Parathyroid adenoma (tissue), 2 donors: ENCODE results near the gene TOGARAM1.

Experiments used
- H2AFZ ChIP-seq: fragments of 300-600 bp; sonication (generic); one replicate; pipeline ENCODE4 v1.7.0; 2017; ENCODE audit warnings: antibody characterized with exemption, mild to moderate bottlenecking
- H3K27ac ChIP-seq: fragments of 300-600 bp; sonication (generic); one replicate; pipeline ENCODE4 v1.7.0; 2017
- H3K27me3 ChIP-seq: fragments of 300-600 bp; sonication (generic); one replicate; pipeline ENCODE4 v1.7.0; 2017; ENCODE audit warnings: low read length; ENCODE audit not compliant: control insufficient read depth, insufficient read depth
- H3K36me3 ChIP-seq: fragments of 300-600 bp; sonication (generic); one replicate; pipeline ENCODE4 v1.7.0; 2017; ENCODE audit warnings: low read length; ENCODE audit not compliant: control insufficient read depth, insufficient read depth
- H3K4me1 ChIP-seq: fragments of 300-600 bp; sonication (generic); one replicate; pipeline ENCODE4 v1.7.0; 2017; ENCODE audit warnings: control low read depth
- H3K4me2 ChIP-seq: fragments of 300-600 bp; sonication (generic); one replicate; pipeline ENCODE4 v1.7.0; 2017; ENCODE audit warnings: low read length
- H3K4me3 ChIP-seq: fragments of 300-600 bp; sonication (generic); one replicate; pipeline ENCODE4 v1.7.0; 2017; ENCODE audit warnings: low read depth, low read length
- H3K79me2 ChIP-seq: fragments of 300-600 bp; sonication (generic); one replicate; pipeline ENCODE4 v1.7.0; 2017; ENCODE audit warnings: control low read depth
- H3K9ac ChIP-seq: fragments of 300-600 bp; sonication (generic); one replicate; pipeline ENCODE4 v1.7.0; 2017; ENCODE audit warnings: mild to moderate bottlenecking
- H3K9me3 ChIP-seq: fragments of 300-600 bp; sonication (generic); one replicate; pipeline ENCODE4 v1.7.0; 2017; ENCODE audit warnings: low read length; ENCODE audit not compliant: control insufficient read depth
- CTCF ChIP-seq: fragments of 300-600 bp; sonication (generic); IDR thresholded peaks from one replicate; pipeline ENCODE4 v1.7.0; 2017; ENCODE audit warnings: antibody characterized with exemption, mild to moderate bottlenecking
- donor health status: primary hyperparathyroidism.

Gene TOGARAM1

GRCh38 chr14:45094275-45094674 is 132.3 kb downstream of the TOGARAM1 start:
- Histone ChIP-seq H3K4me1 (no peaks in the 10 kb centered on the region), H3K27me3 (no peaks in the 10 kb centered on the region), H3K79me2 (peaks cover 19% of the 10 kb centered on the region), H3K27ac (no peak overlapping the region), H2AFZ (no peak overlapping the region), H3K4me3 (no peak overlapping the region), H3K36me3 (no peaks in the 10 kb centered on the region), H3K4me2 (no peak overlapping the region), H3K9me3 (no peaks in the 10 kb centered on the region), H3K9ac (no peak overlapping the region)
- no peak for TF ChIP-seq CTCF

DNA sequence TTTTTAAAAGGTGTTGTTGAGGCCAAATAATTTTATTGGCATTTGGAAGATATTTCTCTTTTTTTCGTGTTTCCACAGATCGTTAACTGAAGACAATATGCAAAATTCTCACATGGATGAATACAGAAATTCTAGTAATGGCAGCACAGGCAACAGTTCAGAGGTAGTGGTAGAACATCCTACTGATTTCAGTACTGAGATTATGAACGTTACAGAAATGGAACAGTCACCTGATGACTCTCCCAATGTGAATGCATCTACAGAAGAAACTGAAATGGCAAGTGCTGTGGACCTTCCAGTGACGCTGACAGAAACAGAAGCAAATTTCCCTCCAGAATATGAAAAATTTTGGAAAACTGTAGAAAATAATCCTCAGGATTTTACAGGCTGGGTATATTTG is 133.2 kb downstream of the TOGARAM1 start:
- TF ChIP-seq CTCF: no peak
- Histone ChIP-seq H3K27me3 (no peaks in the 10 kb centered on the region), H3K4me2 (no peak overlapping the region), H2AFZ (no peak overlapping the region), H3K36me3 (no peaks in the 10 kb centered on the region), H3K4me1 (no peaks in the 10 kb centered on the region), H3K27ac (no peak overlapping the region), H3K79me2 (peaks cover 19% of the 10 kb centered on the region), H3K9me3 (no peaks in the 10 kb centered on the region), H3K9ac (no peak overlapping the region), H3K4me3 (no peak overlapping the region)

GRCh38 chr14:45096218-45096617 is 134.2 kb downstream of the TOGARAM1 start:
- Histone ChIP-seq H3K9me3 (no peaks in the 10 kb centered on the region), H3K27me3 (no peaks in the 10 kb centered on the region), H3K79me2 (peaks cover 14% of the 10 kb centered on the region), H3K27ac (no peak overlapping the region), H3K4me2 (no peak overlapping the region), H2AFZ (no peak overlapping the region), H3K4me3 (no peak overlapping the region), H3K4me1 (no peaks in the 10 kb centered on the region), H3K9ac (no peak overlapping the region), H3K36me3 (no peaks in the 10 kb centered on the region)
- TF ChIP-seq CTCF: no peak

GRCh38 chr14:45103806-45104205 is 141.8 kb downstream of the TOGARAM1 start:
- no peaks in the 10 kb centered on the region for H3K9me3 ChIP-seq
- no peak overlapping the region for H3K27ac ChIP-seq
- no peak overlapping the region for H3K4me2 ChIP-seq
- H3K36me3 ChIP-seq: no peaks in the 10 kb centered on the region
- no peak overlapping the region for H3K9ac ChIP-seq
- no peak for TF ChIP-seq CTCF
- H3K4me3 ChIP-seq: no peak overlapping the region
- H2AFZ ChIP-seq: no peak overlapping the region
- H3K4me1 ChIP-seq: no peaks in the 10 kb centered on the region
- H3K79me2 ChIP-seq: no peaks in the 10 kb centered on the region
- no peaks in the 10 kb centered on the region for H3K27me3 ChIP-seq

DNA sequence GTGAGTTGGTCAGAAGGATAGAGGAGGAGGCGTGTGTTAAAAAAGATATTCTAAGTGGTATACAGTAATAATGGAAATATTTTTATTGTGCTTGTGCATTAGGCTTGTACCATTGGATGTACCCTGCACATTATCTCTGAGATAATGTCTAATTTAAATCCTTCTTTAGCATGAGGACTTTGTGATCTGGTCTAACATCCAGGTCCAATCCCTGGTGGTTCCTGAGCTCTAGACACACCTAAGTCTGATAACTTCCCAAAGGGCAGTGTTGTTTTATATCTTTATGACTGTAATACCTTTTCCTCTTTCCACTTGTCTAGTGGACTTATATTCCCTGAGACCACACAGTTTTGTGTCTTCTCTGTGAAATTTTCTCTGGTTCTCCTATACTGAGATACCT is 142.6 kb downstream of the TOGARAM1 start:
- TF ChIP-seq CTCF: no peak

More for the DNA sequence above, 142.6 kb downstream of the TOGARAM1 start:
- H3K9ac ChIP-seq: no peak overlapping the region
- H3K36me3 ChIP-seq: no peaks in the 10 kb centered on the region
- H2AFZ ChIP-seq: no peak overlapping the region
- no peak overlapping the region for H3K4me3 ChIP-seq
- H3K4me1 ChIP-seq: no peaks in the 10 kb centered on the region
- no peak overlapping the region for H3K27ac ChIP-seq
- H3K9me3 ChIP-seq: no peaks in the 10 kb centered on the region
- H3K79me2 ChIP-seq: no peaks in the 10 kb centered on the region
- no peaks in the 10 kb centered on the region for H3K27me3 ChIP-seq
- H3K4me2 ChIP-seq: no peak overlapping the region
